ENCODE measurements around the gene ADGRE3.
"Not testable (repeated sequence)": the region's sequence is repeated elsewhere in the genome, so short reads cannot be mapped to it uniquely, and the experiment has no call there.

The ADGRE3 gene

GRCh38 chr19:14619404-14619803 is 55.2 kb downstream of the ADGRE3 start:
- Histone ChIP-seq H3K9ac (no peak overlapping the region), H3K36me3 (ENCODE audit: insufficient read depth) (no peaks in the 10 kb centered on the region), H3K4me3 (IDR thresholded peaks at IDR 0.05; ENCODE audit: insufficient read depth, low read depth, low read length) (no peak overlapping the region), H3K27me3 (ENCODE audit: insufficient read depth, low read depth) (peaks cover 6% of the 10 kb centered on the region; the same call in 1 of the 2 replicates), H4K20me1 (ENCODE audit: insufficient read depth) (no peaks in the 10 kb centered on the region), H3K4me2 (no peak overlapping the region), H3K27ac (no peak overlapping the region), H3K79me2 (ENCODE audit: insufficient read depth, low read depth) (no peaks in the 10 kb centered on the region), H2AFZ (ENCODE audit: low read depth) (no peak overlapping the region), H3K4me1 (ENCODE audit: low read depth, poor library complexity, severe bottlenecking) (no peaks in the 10 kb centered on the region)
- TF ChIP-seq, protein P1, sequence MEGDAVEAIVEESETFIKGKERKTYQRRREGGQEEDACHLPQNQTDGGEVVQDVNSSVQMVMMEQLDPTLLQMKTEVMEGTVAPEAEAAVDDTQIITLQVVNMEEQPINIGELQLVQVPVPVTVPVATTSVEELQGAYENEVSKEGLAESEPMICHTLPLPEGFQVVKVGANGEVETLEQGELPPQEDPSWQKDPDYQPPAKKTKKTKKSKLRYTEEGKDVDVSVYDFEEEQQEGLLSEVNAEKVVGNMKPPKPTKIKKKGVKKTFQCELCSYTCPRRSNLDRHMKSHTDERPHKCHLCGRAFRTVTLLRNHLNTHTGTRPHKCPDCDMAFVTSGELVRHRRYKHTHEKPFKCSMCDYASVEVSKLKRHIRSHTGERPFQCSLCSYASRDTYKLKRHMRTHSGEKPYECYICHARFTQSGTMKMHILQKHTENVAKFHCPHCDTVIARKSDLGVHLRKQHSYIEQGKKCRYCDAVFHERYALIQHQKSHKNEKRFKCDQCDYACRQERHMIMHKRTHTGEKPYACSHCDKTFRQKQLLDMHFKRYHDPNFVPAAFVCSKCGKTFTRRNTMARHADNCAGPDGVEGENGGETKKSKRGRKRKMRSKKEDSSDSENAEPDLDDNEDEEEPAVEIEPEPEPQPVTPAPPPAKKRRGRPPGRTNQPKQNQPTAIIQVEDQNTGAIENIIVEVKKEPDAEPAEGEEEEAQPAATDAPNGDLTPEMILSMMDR (conservative IDR thresholded peaks at IDR 0.05; ENCODE audit: low read depth, low read length) = no peak

DNA sequence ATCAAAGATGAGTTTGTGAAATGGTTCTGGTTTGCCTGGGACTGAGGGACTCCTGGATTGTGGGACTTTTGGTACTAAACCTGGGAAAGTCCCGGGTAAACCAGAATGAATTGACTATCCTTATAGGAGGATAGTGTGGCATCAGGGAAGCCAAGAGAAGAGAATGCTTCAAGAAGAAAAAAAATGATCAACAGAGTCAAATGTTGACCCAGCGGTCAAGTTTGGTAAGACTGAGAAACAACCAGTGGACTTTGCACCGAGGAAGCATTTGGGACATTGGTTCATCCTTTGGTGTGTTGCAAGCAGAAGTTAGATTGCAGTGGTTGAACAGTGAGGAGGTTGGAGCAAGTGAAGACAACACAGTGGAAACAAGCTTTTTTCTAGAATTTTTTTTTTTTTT is 58.2 kb downstream of the ADGRE3 start:
- Histone ChIP-seq H4K20me1 (ENCODE audit: insufficient read depth) (no peaks in the 10 kb centered on the region), H3K4me3 (IDR thresholded peaks at IDR 0.05; ENCODE audit: insufficient read depth, low read depth, low read length) (no peak overlapping the region), H3K36me3 (ENCODE audit: insufficient read depth) (no peaks in the 10 kb centered on the region), H3K9ac (no peak overlapping the region), H3K79me2 (ENCODE audit: insufficient read depth, low read depth) (no peaks in the 10 kb centered on the region), H3K4me1 (ENCODE audit: low read depth, poor library complexity, severe bottlenecking) (no peaks in the 10 kb centered on the region), H3K27ac (no peak overlapping the region), H3K4me2 (no peak overlapping the region), H2AFZ (ENCODE audit: low read depth) (no peak overlapping the region), H3K27me3 (ENCODE audit: insufficient read depth, low read depth) (peaks cover 6% of the 10 kb centered on the region; the same call in 1 of the 2 replicates)
- TF ChIP-seq, protein P1 (conservative IDR thresholded peaks at IDR 0.05; ENCODE audit: low read depth, low read length) = no peak

- Histone ChIP-seq H3K27me3 (ENCODE audit: insufficient read depth, low read depth) (peaks cover 6% of the 10 kb centered on the region; the same call in 1 of the 2 replicates), H3K9ac (no peak overlapping the region), H3K4me2 (no peak overlapping the region), H3K4me3 (IDR thresholded peaks at IDR 0.05; ENCODE audit: insufficient read depth, low read depth, low read length) (no peak overlapping the region), H3K79me2 (ENCODE audit: insufficient read depth, low read depth) (no peaks in the 10 kb centered on the region), H2AFZ (ENCODE audit: low read depth) (no peak overlapping the region), H3K36me3 (ENCODE audit: insufficient read depth) (no peaks in the 10 kb centered on the region), H3K4me1 (ENCODE audit: low read depth, poor library complexity, severe bottlenecking) (no peaks in the 10 kb centered on the region), H3K27ac (no peak overlapping the region), H4K20me1 (ENCODE audit: insufficient read depth) (no peaks in the 10 kb centered on the region)
- TF ChIP-seq, protein P1 (conservative IDR thresholded peaks at IDR 0.05; ENCODE audit: low read depth, low read length) = no peak
Observed at GRCh38 chr19:14615623-14616022, 59.0 kb downstream of the ADGRE3 start.

GRCh38 chr19:14614099-14614412 is 60.6 kb downstream of the ADGRE3 start:
- no peaks in the 10 kb centered on the region for H3K36me3 ChIP-seq (ENCODE audit: insufficient read depth)
- H4K20me1 ChIP-seq (ENCODE audit: insufficient read depth) = no peaks in the 10 kb centered on the region
- no peak overlapping the region for H3K9ac ChIP-seq
- no peak overlapping the region for H3K27ac ChIP-seq
- TF ChIP-seq, protein P1 (conservative IDR thresholded peaks at IDR 0.05; ENCODE audit: low read depth, low read length) = no peak
- no peak overlapping the region for H2AFZ ChIP-seq (ENCODE audit: low read depth)
- H3K79me2 ChIP-seq (ENCODE audit: insufficient read depth, low read depth) = no peaks in the 10 kb centered on the region
- H3K4me2 ChIP-seq = no peak overlapping the region
- H3K27me3 ChIP-seq (ENCODE audit: insufficient read depth, low read depth) = peaks cover 8% of the 10 kb centered on the region; the same call in 1 of the 2 replicates
- H3K4me1 ChIP-seq (ENCODE audit: low read depth, poor library complexity, severe bottlenecking) = no peaks in the 10 kb centered on the region
- no peak overlapping the region for H3K4me3 ChIP-seq (IDR thresholded peaks at IDR 0.05; ENCODE audit: insufficient read depth, low read depth, low read length)

DNA sequence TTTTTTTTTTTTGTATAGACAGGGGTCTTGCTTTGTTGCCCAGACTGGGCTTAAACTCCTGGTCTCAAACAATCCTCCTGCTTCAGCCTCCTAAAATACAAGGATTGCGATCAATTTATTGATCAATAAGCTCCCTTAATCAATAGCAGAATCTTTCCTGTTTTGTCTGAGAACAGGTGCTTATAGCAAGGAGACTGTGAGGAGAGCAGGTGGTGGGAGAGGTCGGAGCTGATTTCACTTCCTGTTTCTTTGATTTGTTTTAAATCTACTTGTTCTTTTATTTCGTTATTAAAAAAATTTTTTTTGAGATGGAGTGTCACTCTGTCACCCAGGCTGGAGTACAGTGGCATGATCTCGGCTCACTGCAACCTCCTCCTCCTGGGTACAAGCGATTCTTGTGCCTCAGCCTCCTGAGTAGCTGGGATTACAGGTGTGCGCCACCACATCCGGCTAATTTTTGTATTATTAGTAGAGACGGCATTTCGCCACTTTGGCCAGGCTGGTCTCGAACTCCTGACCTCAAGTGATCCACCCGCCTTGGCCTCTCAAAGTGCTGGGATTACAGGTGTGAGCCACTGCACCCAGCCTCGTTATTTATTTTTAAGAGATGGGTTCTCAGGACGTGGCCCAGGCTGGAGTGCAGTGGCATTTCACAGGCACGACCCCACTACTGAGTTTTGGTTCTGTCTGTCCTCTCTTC is 61.1 kb downstream of the ADGRE3 start:
- H3K4me2 ChIP-seq; H3K79me2 ChIP-seq (ENCODE audit: insufficient read depth, low read depth); H3K27me3 ChIP-seq (ENCODE audit: insufficient read depth, low read depth); H3K9ac ChIP-seq; H3K36me3 ChIP-seq (ENCODE audit: insufficient read depth); H2AFZ ChIP-seq (ENCODE audit: low read depth); H4K20me1 ChIP-seq (ENCODE audit: insufficient read depth); H3K27ac ChIP-seq; H3K4me1 ChIP-seq (ENCODE audit: low read depth, poor library complexity, severe bottlenecking); H3K4me3 ChIP-seq (IDR thresholded peaks at IDR 0.05; ENCODE audit: insufficient read depth, low read depth, low read length): not testable (repeated sequence)
